Endothelial cell of umbilical vein (primary cell): Measurements from ENCODE around the gene CXCL13. TPM values are rescaled to one million over a fixed set of nuclear protein-coding genes. Genes with fewer than 3 reads are reported as not detected.

Experiments
- BruUV-seq: library from RNA; stranded (reverse); fragments of 400-500 nt; replicated peaks from 2 replicates; lab custom pipeline; 2021; lab: Mats Ljungman, UMichigan
- CTCF ChIA-PET: fragments of 300-600, 350-600 bp; sonication (Branson Sonifier 250); formaldehyde crosslinking; loops from one replicate; lab custom pipeline; 2021; ENCODE audit warnings: antibody characterized with exemption, inconsistent platforms; lab: Charles Lee
- POLR2A ChIA-PET: fragments of 300-600, 350-600 bp; sonication (Branson Sonifier 250); formaldehyde crosslinking; loops from one replicate; lab custom pipeline; 2021; ENCODE audit warnings: antibody characterized with exemption, inconsistent platforms; lab: Charles Lee
- DNase-seq: peaks from one replicate; pipeline ENCODE4 v3.0.0-alpha.2; 2011; ENCODE audit warnings: low read depth, low spot score
- FAIRE-seq: peaks from 2 replicates; lab custom pipeline; 2011; peaks lifted over from hg19 to GRCh38; lab: Jason Lieb, UNC
- H2AFZ ChIP-seq: 2 replicates; pipeline ENCODE4 v1.6.0; 2012; ENCODE audit warnings: low read depth, low read length, control low read depth, inconsistent platforms
- H3K27ac ChIP-seq: 2 replicates; pipeline ENCODE4 v1.5.1; 2011; ENCODE audit warnings: low read depth, mild to moderate bottlenecking, control low read depth, low read length, moderate library complexity; ENCODE audit not compliant: insufficient read depth
- H3K27me3 ChIP-seq, 2 experiments: 2 replicates each; pipeline versions ENCODE4 v1.6.0 to v1.6.1; 2011; ENCODE audit warnings: low read length in 2 of 2, mixed read lengths in 1 of 2; ENCODE audit not compliant: control insufficient read depth in 2 of 2, insufficient read depth in 2 of 2
- H3K36me3 ChIP-seq, 2 experiments: 2 replicates in 1 of 2; 3 replicates in 1 of 2; pipeline ENCODE4 v1.5.1; 2011; ENCODE audit warnings: low read length in 2 of 2, mild to moderate bottlenecking in 1 of 2, moderate library complexity in 1 of 2; ENCODE audit not compliant: control insufficient read depth in 2 of 2, insufficient read depth in 2 of 2; ENCODE audit errors: extremely low read depth in 1 of 2
- H3K4me1 ChIP-seq: 3 replicates; pipeline ENCODE4 v1.5.1; 2011; ENCODE audit warnings: mild to moderate bottlenecking, low read length; ENCODE audit not compliant: control insufficient read depth, insufficient read depth; ENCODE audit errors: extremely low read depth
- H3K4me2 ChIP-seq: 2 replicates; pipeline ENCODE4 v1.6.1; 2011; ENCODE audit warnings: low read length, control low read depth, mixed read lengths; ENCODE audit not compliant: insufficient read depth
- H3K4me3 ChIP-seq, 3 experiments: fragments of 200-600 bp in 1 of 3; sonication (generic), shearing (Covaris generic) in 1 of 3; replicated peaks in 1 of 3; 2 replicates each; pipeline ENCODE4 v1.5.1; 2011 to 2016; ENCODE audit warnings: control low read depth in 3 of 3, low read length in 3 of 3, mild to moderate bottlenecking in 2 of 3, inconsistent platforms in 1 of 3, low read depth in 1 of 3, moderate library complexity in 1 of 3; ENCODE audit not compliant: insufficient read depth in 1 of 3
- H3K79me2 ChIP-seq: 2 replicates; pipeline ENCODE4 v1.6.0; 2012; ENCODE audit warnings: low read length, inconsistent platforms; ENCODE audit not compliant: control insufficient read depth, insufficient read depth
- H3K9ac ChIP-seq: replicated peaks from 2 replicates; pipeline ENCODE3; 2011; ENCODE audit warnings: low read length, control low read depth; ENCODE audit not compliant: insufficient read depth; ENCODE audit errors: extremely low read depth
- H3K9me1 ChIP-seq: replicated peaks from 3 replicates; pipeline ENCODE4 v1.6.0; 2011; ENCODE audit warnings: mild to moderate bottlenecking, low read length; ENCODE audit not compliant: control insufficient read depth, insufficient read depth; ENCODE audit errors: extremely low read depth
- H3K9me3 ChIP-seq: replicated peaks from 2 replicates; pipeline ENCODE4 v1.5.1; 2012; ENCODE audit warnings: low read length, inconsistent platforms; ENCODE audit not compliant: control insufficient read depth, insufficient read depth
- H4K20me1 ChIP-seq: replicated peaks from 2 replicates; pipeline ENCODE3; 2011; ENCODE audit warnings: mild to moderate bottlenecking, low read length; ENCODE audit not compliant: control insufficient read depth, insufficient read depth; ENCODE audit errors: extremely low read depth
- CTCF ChIP-seq, 2 donors: IDR thresholded peaks; 1 replicate in 1 of 2; 2 replicates in 1 of 2; pipeline ENCODE4 v1.5.1; 2011; ENCODE audit warnings: low read length in 2 of 2, mild to moderate bottlenecking in 2 of 2, moderate library complexity in 2 of 2, control low read depth in 1 of 2, inconsistent platforms in 1 of 2, low read depth in 1 of 2; ENCODE audit not compliant: insufficient read depth in 1 of 2; ENCODE audit errors: extremely low read depth in 1 of 2
- EZH2 ChIP-seq: IDR thresholded peaks from 2 replicates; pipeline ENCODE4 v1.6.1; 2012; ENCODE audit warnings: borderline replicate concordance, low read depth, mild to moderate bottlenecking, moderate library complexity, low read length, inconsistent platforms; ENCODE audit not compliant: severe bottlenecking
- FOS ChIP-seq: IDR thresholded peaks from 2 replicates; pipeline ENCODE4 v1.6.1; 2011; ENCODE audit warnings: mild to moderate bottlenecking, low read length, moderate library complexity, borderline replicate concordance; ENCODE audit not compliant: insufficient read depth
- GATA2 ChIP-seq: IDR thresholded peaks from 2 replicates; pipeline ENCODE4 v1.7.0; 2011; ENCODE audit warnings: low read depth, mild to moderate bottlenecking, moderate library complexity, mixed read lengths, low read length; ENCODE audit not compliant: insufficient read length, insufficient read depth
- JUN ChIP-seq: IDR thresholded peaks from 2 replicates; pipeline ENCODE4 v1.6.1; 2011; ENCODE audit warnings: borderline replicate concordance, low read depth; ENCODE audit not compliant: insufficient read length, insufficient read depth
- MYC ChIP-seq: IDR thresholded peaks from one replicate; pipeline ENCODE4 v1.6.1; 2011; ENCODE audit warnings: mild to moderate bottlenecking, low read depth, low read length
- POLR2A ChIP-seq: IDR thresholded peaks from 2 replicates; pipeline ENCODE4 v1.6.1; 2012; ENCODE audit warnings: low read depth, mild to moderate bottlenecking, control low read depth, low read length
- POLR2AphosphoS5 ChIP-seq: IDR thresholded peaks from 2 replicates; pipeline ENCODE4 v1.6.1; 2012; ENCODE audit warnings: low read depth, mild to moderate bottlenecking, control low read depth, low read length, moderate library complexity; ENCODE audit not compliant: insufficient read depth
- dilution Hi-C: fragments of 300-500 bp; cut with MboI; formaldehyde crosslinking; loops from one replicate; pipeline ENCODE4 v1.15.0; 2019; ENCODE audit warnings: low sequenced_read_pairs; ENCODE audit not compliant: extremely low pct_ligation_motif_present
- intact Hi-C: fragments of 100-400 bp; cut with micrococcal nuclease; formaldehyde crosslinking; loops from one replicate; pipeline ENCODE4 v1.10.0; 2022
- polyA plus RNA-seq, 4 experiments: library from polyadenylated mRNA; depleted of rRNA in 3 of 4; stranded (reverse) in 3 of 4; unstranded in 1 of 4; fragments of >200 nt; gene quantifications; 2 replicates each; pipeline versions ENCODE4 v1.2.1 to v1.2.3, GENCODE V29; 2011 to 2012; ENCODE audit warnings: missing spikeins in 1 of 4
- total RNA-seq: library from RNA; stranded (reverse); gene quantifications from 2 replicates; pipeline ENCODE4 v1.2.3, GENCODE V29; 2021
- TF ChIP-seq, protein P1 (sequence below): IDR thresholded peaks from 2 replicates; pipeline ENCODE4 v1.6.1; 2011; ENCODE audit not compliant: insufficient read depth, insufficient read length

The CXCL13 gene
- total and polyA plus RNA-seq, 2 donors (not counting 3 experiments of a cell fraction or from before 2014, with no cell fraction given): not detected

GRCh38 chr4:77615153-77615552 lies 9.5 kb downstream of the CXCL13 start:
- H3K9me3 ChIP-seq: no peaks in the 10 kb centered on the region

More at GRCh38 chr4:77615153-77615552, 9.5 kb downstream of the CXCL13 start:
- CTCF ChIA-PET: interaction anchor here (0.6 to 2.9 kb wide), 3 partner anchors 15 to 150 kb away, joined by 3 to 25 read pairs (median 4); no protein-coding TSS in a partner anchor
- BruUV-seq: no TSS peak
- dilution Hi-C loops: no loop called here
- DNase-seq (no peak), FAIRE-seq (no peak)
- Histone ChIP-seq H3K27me3 (peaks cover 13 to 19% of the 10 kb centered on the region in 2 experiments), H3K9me1 (no peaks in the 10 kb centered on the region), H3K36me3 (no peaks in the 10 kb centered on the region), H3K4me1 (no peaks in the 10 kb centered on the region), H3K9ac (no peak overlapping the region), H4K20me1 (no peaks in the 10 kb centered on the region), H3K27ac (no peak overlapping the region), H2AFZ (no peak overlapping the region), H3K4me3 (no peak overlapping the region), H3K4me2 (no peak overlapping the region), H3K79me2 (no peaks in the 10 kb centered on the region)
- TF ChIP-seq POLR2AphosphoS5 (no peak), JUN (no peak), FOS (no peak), MYC (no peak), CTCF (IDR thresholded peaks at IDR 0.05; ENCODE audit: extremely low read depth in 1 of 2, insufficient read depth in 1 of 2, low read depth in 1 of 2, low read length in 2 of 2) (no peak), POLR2A (no peak), EZH2 (no peak), GATA2 (no peak)
- TF ChIP-seq, protein P1, sequence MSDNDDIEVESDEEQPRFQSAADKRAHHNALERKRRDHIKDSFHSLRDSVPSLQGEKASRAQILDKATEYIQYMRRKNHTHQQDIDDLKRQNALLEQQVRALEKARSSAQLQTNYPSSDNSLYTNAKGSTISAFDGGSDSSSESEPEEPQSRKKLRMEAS: no peak
- POLR2A ChIA-PET: no interaction called here
- intact Hi-C loops: loop anchor here (5.0 kb wide), 1 partner anchor 247 kb away; the partner anchor contains the start of gene MRPL1
